GM21825 (cell line): ENCODE data around the gene SMYD3.

ENCODE experiments used
- ATAC-seq: cut with Tn5 transposase; IDR thresholded peaks from one replicate; pipeline ENCODE4 v1.9.1; 2021; ENCODE audit warnings: mild to moderate bottlenecking, moderate library complexity; ENCODE audit not compliant: unreplicated experiment

Gene SMYD3

DNA sequence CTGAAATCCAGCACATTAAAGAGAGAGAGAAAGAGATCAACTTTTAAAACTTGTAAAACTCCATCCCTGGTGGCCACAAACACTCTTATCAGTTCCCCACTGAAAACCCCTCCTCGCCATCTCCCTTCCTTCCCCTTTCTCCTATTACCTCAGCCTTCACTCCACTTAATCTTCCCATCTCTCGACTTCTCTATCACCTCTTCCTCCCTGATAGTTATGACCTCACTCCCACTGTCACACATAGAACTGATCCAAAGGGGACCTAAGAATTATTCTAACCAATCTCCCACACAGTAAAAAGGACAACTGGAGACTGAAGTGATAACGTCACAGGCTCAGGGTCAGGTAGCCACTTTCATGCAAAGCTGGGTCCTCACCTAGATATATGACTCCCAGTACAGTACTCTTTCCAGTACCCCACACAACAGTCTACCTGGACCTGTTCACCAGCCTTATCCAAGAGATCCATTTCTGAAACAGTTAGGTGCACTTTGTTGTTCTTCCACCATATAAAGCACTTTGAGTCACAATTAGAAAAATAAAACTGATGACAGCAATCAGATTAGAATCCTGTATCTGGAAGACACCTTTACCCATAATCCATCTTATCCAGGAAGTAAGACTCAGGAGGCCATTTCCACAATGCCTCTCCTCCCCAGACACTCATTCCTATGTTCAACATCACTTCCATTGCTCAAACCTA is 324.8 kb downstream of the SMYD3 start:
- no peak for ATAC-seq

DNA sequence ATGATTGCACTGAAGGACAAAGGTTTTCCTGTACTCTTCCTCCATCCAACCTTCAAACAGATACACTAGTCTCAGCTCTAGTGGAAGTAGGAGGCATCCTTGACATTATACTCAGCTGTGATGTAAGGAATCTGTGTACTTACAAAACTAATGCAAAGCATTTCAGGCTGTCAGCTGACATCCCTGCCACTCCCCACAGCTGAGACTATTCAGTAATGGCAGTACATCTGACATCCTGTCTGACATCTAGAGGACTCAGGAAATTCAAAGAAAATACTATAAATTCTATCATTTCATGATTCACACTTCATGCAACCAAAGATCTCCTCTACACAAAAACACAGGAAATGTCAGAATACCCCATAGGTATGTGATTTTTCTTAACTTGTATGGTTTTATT is 325.8 kb downstream of the SMYD3 start:
- ATAC-seq = no peak

DNA sequence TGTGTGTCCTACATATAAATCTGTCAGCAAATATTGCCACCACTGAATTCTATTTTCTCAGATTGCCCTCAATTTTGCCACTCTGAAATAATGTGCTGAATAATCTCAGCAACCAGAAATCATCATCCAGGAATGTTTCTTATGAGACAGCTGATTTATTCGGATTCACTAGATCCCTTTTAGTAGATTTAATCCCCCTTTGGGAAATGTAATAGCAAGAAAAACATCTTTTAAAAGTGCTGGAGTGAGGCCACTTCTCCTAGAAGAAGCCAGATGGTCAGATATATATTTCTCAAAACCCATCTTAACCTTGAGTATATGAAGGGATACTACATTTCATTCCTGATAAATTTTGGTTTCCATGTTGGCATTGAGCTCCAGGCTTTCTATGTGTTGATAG is 327.7 kb downstream of the SMYD3 start:
- no peak for ATAC-seq

DNA sequence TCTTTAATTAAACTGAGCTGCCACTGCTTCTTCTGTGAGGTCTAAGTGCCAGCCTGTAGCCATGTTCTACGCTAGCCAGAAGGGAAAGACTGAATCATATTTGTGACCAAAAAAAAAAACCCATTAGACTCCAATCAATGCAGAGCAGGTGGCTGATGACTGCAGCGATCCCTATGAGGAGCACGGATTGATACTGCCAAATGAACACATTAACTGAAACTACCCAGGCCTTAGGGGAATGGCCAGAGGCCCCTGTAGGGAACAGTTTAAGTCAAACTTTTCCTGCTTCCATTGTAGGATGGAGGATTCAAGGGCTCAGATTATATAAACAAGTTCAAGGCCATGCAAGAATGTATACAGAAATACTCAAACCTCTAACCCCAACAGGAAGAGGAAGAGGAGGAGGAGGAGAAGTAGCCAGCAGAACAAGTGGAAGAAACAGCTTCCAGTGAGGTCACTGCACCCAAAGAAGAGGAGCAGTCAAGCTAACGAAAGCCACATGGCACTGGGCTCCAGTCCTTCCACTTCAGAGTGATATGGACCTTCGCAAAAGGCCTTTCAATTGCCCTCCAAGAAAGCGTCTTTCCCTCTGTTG is 328.3 kb downstream of the SMYD3 start:
- no peak for ATAC-seq

DNA sequence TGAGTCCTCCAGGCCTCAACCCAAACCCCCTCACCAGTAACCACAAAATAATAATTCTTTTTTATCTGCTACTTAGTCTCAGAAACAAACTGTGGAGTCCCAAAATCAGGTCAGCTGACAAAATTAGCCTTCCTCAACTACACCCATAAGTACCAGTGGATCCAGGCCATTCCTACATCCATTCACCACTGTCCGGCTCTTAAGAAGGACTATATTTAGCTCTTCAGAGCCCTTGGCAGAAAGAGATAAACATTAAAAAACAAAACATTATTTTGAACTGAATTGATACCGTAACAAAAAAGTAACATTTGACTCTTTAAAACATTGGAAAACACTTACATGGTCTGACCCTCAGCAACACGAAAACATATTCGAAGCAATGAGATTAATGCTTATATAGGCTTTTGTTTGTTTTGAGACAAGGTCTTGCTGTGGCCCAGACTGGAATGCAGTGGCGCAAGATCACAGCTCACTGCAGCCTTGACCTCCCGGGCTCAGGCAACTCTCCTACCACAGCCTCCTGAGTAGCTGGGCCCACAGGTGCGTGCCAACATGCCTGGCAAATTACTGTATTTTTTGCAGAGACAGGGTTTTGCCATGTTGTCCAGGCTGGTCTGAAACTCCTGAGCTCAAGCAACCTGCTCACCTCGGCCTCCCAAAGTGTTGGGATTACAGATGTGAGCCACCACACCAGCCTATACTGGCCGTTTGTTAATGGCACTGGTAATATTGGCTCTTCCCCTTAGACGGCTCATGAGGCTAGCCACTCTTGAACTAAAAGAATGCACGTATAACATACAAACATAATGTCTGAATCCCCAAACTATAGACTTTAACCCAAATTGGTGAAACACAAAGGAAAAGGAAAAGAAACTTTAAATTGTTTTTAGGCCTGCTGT is 330.7 kb downstream of the SMYD3 start:
- ATAC-seq = no peak

DNA sequence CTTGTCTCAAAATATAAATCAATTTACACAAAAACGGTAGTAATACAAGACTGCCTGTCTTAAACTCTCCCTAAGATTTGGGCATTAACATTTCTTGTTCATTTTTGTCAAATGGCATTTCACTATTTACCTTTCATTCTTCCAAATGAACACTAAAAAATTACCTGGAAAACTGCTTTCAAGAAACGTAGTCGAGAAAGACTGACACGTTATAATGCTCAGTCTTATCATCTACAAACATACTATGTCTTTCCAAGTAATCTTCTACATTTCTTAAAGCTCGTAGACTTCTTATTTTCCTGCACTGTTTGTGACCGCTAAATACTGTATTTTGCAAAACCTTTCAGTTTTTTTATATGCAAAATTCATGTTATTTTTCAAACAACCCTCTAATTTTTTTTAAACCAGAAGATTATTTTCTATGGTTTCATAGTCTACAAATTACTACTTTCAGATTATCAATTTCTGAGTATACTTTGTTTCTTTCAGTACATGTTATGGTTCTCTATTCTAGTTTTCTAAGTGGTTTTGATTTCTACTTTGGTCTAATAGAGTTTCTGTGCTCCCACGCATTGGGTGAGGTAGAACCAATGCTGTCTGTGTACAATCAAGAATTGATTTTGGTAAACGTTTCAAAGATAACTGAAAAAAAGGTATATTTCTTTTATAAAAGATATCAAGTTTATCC is 336.4 kb downstream of the SMYD3 start:
- ATAC-seq = no peak

DNA sequence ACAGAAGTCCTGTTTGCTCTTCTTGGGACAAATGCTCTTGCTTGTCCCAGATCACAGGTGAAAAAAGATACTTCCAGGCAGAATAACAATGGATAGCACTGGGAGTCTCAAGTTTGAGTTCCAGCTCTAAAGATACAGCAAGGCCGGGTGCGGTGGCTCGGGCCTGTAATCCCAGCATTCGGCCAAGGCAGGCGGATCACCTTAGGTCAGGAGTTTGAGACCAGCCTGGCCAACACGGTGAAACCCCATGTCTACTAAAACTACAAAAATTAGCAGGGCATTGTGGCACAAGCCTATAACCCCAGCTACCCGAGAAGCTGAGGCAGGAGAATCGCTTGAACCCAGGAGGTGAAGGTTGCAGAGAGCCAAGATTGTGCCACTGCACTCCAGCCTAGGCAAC is 337.6 kb downstream of the SMYD3 start:
- ATAC-seq = no peak

DNA sequence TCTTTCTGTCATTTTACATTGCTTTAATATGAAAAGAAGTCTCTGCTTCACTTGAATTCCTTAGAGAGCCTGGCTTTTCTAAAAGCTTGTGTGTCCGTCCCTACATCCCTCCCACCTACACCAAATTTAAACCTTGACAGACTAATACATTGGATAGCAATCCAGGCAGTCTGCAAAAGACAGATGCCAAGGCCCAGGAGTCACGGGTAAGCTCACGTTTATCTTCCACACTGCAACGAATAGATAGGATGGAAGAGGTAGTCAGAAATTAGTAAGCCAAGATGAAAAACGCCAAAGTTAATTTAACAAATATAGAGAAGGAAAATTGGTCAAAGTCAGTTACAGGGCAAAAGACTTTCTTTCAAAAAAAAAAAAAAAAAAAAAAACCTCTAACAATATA is 338.1 kb downstream of the SMYD3 start:
- no peak for ATAC-seq

DNA sequence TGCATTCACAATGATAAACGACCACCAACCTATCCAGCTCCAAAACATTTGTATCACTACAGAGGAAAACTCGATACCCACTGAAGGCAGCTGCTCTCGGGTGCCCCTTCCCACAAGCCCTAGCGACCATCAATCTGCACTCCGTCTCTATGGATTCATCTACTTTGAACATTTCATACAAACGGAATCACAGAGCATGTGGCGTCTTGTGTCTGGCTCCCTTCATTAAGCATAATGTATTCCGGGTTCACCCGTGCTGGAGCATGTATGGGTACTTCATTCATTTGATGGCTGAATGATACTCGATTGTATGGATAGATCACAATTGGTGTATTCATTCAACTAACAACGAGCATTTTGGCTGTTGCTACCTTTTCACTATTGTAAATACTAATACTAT is 340.2 kb downstream of the SMYD3 start:
- no peak for ATAC-seq

DNA sequence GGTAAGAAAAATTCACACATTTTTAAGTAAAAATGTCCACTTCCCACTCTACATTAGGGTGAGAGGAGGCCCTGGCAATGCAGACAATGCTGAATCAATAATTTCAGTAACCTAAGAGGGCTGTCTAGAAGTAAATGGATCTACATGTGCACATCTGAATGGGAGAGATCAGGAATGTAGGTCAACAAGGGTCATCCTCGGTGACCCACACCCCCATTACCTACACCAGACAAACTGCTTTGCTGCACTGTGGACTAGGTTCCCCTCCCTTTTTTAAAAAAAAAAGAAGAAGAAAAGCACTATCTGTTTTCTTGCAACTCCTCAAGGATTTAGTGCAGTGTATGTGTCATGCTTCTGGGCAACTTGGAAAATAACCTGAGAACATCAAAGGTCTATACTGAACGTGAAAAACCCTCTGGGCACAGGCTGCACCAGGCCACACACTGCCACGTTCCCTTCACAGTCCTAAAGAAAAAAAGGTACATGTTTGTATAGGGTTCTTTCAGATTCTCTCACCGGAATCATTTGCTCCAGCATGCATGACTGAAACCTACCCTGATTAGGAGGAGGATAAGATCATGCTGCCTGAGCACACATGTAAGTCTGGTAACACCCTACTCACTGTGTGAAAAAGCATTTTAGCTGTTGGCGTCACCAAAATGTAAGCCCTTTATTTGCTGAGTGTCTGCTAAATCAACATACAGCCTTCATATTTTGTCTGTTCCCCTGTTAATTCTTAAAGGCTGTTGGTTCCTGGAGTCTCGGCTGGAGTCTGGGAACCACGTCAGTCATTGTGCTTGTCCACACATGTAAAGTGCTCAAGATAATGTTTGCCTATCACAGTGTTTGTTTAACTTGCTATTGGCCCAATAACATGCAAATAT is 341.0 kb downstream of the SMYD3 start:
- no peak for ATAC-seq

DNA sequence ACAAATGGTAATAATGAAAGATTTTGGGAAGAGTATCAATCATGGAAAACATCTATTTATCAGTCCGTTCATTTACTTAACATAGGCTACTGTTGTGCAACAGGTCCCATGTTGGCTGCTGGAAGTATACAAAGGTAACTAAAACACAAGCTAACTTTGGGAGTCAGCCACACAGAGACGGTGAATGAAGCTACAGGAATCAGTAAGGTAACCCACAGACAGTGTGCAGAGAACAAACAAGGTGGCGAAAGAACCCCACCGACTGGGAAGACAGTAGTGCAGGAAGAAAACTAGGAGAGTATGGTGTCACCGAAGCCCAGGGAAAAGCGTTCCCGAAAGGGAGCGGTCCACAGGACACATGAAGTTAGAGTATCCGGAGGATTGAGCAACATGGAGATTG is 342.3 kb downstream of the SMYD3 start:
- no peak for ATAC-seq

DNA sequence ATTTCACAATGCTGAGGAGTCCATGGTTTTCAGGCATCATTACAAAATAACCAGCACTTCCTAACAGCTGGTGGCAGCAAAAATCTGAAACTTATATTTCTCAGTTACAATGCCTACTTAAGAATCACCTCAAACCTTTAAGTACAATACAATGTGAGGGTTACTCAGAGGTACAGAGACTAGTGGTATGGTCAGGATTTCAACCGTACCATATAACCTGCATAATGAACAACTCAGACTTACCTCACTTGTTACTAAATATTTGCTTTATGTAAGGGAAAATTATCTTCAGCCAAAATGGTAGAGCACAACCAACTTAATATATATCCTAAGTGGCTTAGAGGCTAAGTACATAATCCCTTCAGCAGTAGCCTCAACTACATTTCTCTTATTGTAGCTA is 344.5 kb downstream of the SMYD3 start:
- ATAC-seq = no peak

DNA sequence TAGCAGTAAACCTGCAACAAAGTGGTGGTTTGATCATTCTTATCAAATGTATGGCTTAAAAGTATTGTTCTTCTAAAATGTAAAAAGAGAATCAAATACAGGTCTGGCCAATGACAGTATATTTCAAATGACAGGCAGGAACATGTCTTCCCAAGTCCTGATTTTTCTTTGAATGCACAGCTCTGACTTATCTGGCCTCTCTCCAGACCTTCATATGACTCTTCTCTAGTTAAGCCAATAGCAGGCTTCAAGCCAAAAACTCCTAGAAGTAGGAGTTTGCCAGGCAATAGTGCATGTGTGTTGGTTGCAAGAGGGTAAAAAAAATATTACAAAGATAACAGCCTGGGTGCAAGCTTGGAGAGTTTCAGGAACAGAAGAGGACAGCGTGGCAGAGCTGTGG is 345.5 kb downstream of the SMYD3 start:
- ATAC-seq = no peak

DNA sequence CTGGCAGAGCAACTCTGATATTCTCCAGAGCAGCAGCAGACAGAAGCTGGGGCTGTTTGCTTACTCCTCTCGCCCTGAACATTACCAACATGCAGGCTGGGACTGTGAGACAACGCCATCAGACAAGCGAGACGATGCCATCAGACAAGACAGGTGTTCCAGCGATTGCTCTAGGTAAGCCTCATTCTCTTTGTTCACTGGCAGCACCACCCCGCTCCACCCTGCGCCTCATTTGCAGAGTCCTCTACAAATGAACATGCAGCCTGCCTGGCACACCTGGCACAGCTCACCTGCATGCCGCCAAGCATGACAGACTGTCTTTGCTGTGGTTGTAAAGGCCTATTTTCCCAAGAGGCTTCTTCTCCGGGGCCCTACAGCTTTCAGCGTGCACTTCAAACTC is 346.2 kb downstream of the SMYD3 start:
- ATAC-seq = no peak

DNA sequence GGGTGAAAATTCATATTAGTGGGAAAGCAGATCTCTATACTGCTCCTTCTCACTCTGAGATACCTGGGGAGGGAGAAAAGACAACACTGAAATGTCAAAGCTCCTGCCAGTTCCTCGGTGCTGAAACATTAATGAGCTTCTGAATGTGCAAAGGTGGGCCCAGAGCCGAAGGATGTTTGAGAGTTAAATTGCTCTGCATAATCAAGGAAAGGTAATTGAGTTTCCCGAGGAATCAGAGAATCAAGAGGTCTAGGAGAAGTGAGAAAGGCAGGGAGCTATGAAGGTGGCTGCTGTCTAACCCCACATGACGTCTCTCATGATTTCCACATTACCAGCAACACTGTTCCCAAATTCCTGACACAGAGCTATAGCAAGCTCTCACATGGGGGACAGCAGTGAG is 346.7 kb downstream of the SMYD3 start:
- ATAC-seq = no peak

DNA sequence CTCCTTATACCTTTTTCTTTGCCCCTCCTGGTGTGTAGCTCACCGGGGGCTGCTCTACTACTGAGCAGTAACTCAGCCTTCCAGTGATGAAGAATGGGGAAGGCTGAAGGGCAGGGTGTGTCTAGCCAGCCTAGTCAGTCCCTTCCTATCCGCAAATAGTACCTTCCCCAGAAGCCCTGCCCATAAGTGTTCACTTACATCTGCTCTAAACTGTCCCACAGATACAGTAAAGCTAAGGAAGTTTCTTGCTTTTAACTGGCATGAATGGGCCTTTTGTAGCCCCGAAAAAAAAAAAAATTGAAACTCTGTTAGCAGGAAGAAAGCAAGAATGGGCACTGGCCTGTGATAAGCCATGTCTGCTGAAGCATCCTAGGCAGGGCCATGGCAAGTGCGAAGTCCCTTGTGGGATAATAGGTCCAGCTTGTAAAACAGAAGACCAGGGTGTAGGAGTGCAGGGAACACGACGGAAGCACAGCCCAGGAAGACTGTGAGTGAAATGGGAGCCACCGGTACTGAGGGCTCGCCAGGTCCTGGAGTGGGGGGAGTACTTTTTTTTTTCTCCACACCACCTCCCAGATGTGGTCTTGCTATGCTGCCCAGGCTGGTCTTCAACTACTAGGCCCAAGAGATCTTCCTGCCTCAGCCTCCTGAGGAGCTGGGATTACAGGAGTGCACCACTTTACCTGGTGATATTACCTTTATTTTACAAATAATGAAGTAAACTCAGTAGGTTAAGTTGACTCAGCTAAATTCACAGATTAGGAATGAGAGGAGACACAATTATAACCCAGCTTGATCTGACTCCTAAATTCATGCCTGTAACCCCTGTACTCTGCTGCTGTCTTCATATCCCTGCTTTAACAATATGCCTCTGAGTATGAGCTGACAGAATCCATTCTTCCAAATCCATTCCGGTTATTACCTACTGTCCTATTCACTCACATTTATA is 347.5 kb downstream of the SMYD3 start:
- no peak for ATAC-seq

DNA sequence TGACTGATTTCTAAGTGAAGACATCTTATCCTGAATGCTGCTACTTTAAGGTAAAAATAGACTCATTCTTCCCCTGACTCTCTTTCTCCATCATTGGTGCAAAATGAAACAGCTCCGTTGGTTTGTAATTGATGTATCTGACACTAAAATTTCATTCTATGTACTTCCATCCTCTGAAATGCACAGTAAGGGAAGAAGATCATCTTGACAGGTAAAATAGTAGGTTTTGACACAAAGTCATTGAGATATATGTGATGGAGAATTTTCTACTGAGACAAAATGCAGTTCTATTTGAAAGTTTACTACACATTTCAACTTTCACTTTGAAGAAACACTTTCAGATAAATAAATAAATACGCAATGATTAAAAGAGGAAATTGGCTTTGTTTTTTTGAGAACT is 348.9 kb downstream of the SMYD3 start:
- ATAC-seq = no peak

DNA sequence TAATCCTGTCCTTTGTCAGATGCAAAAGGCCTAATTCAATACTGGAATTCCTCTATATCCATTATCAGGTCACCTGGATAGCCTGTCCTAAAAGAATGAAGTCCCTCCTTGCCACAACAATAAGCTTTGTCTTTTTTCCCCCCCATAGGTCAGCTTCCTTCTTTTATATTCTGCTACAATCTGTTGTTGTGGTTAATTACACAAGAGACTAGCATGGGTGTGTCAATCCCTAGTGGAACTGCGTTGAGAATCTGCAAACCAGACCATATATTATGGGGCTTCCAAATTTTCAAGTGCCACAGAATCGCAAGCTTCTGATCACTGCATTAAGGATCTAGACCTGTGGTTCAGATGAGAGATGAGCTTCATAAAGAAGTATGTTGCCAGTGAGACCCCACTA is 349.6 kb downstream of the SMYD3 start:
- no peak for ATAC-seq

DNA sequence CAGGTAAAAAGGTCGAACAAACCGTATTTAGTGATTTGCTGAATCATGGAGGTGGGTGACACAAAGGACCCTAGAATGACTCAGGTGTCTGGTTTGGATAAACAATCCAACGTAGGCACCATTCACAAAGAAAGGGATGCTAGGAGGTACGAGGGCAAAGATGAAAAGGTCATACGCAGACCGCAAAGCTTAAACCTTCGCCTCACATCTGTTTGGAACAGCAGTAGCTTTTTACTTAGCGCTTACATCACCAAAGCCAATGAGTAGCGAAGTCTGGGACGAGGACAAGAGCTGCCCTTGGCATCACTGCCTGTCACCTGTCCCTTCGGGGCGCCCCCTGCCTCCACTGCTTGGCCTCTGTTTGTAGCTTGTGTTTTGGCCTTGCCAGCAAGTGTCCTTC is 350.2 kb downstream of the SMYD3 start:
- no peak for ATAC-seq
